ENCODE data around the gene COL19A1. TPM values are rescaled to one million over a fixed set of nuclear protein-coding genes. Genes with fewer than 3 reads are reported as not detected.

The COL19A1 gene
- total and polyA plus RNA-seq, 9 donors: 0.20 to 0.23 TPM; not detected in 7

- H3K27ac ChIP-seq: no peak overlapping the region
- DNase-seq: no peak
- no peaks in the 10 kb centered on the region for H3K4me1 ChIP-seq (ENCODE audit: insufficient read depth)
- WGBS, 3 donors: 13 to 19% (median 14%) methylated on average over 24 of the region's 24 CpGs
- H3K4me3 ChIP-seq: no peak overlapping the region
- H3K9me3 ChIP-seq: no peaks in the 10 kb centered on the region
- no peaks in the 10 kb centered on the region for H3K27me3 ChIP-seq
- intact Hi-C loops (cut with DNase I): no loop called here
- no peak for TF ChIP-seq POLR2A (IDR thresholded peaks at IDR 0.05)
- TF ChIP-seq CTCF (IDR thresholded peaks at IDR 0.05): no peak
- TF ChIP-seq EP300 (IDR thresholded peaks at IDR 0.05): no peak
- H3K36me3 ChIP-seq: no peaks in the 10 kb centered on the region
These were observed 300.0 kb downstream of the COL19A1 start for GRCh38 chr6:70166088-70166958.

- no peak overlapping the region for H3K4me3 ChIP-seq
- no peaks in the 10 kb centered on the region for H3K4me1 ChIP-seq (ENCODE audit: insufficient read depth)
- WGBS, 3 donors: 63 to 73% (median 64%) methylated on average over 5 of the region's 5 CpGs
- H3K9me3 ChIP-seq: no peaks in the 10 kb centered on the region
- no peaks in the 10 kb centered on the region for H3K27me3 ChIP-seq
- no peak overlapping the region for H3K27ac ChIP-seq
- no peak for TF ChIP-seq CTCF (IDR thresholded peaks at IDR 0.05)
- TF ChIP-seq POLR2A (IDR thresholded peaks at IDR 0.05): no peak
- TF ChIP-seq EP300 (IDR thresholded peaks at IDR 0.05): no peak
- no peaks in the 10 kb centered on the region for H3K36me3 ChIP-seq
- intact Hi-C loops (cut with DNase I): no loop called here
- DNase-seq: no peak
These were observed 302.5 kb downstream of the COL19A1 start for GRCh38 chr6:70168681-70169377.

DNA sequence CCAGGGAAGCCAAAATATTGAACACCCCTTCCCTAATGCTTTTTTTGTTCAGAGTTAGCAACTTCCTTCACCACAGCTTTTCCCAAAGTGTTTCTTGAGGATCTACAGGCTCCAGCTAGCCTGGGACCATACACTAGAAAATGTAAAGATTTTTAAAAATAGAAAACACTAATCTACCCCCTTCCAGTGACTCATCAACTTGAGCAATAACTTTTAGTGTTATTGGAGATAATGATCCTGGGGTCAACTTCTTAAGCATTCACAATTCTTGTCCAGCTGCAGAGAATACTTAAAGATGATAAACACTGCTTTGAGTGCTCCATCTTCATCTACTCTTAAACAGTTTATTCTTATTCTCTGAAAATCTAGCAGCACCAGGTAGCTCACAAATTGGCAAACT, 304.9 kb downstream of the COL19A1 start:
- no peak for TF ChIP-seq CTCF (IDR thresholded peaks at IDR 0.05)
- no peak for TF ChIP-seq EP300 (IDR thresholded peaks at IDR 0.05)
- no peak for TF ChIP-seq POLR2A (IDR thresholded peaks at IDR 0.05)
- DNase-seq: no peak
- H3K4me3 ChIP-seq: no peak overlapping the region
- H3K4me1 ChIP-seq (ENCODE audit: insufficient read depth): no peaks in the 10 kb centered on the region
- H3K27me3 ChIP-seq: no peaks in the 10 kb centered on the region
- no peaks in the 10 kb centered on the region for H3K36me3 ChIP-seq
- no peak overlapping the region for H3K27ac ChIP-seq
- intact Hi-C loops (cut with DNase I): no loop called here
- no peaks in the 10 kb centered on the region for H3K9me3 ChIP-seq

GRCh38 chr6:70172252-70172651, 305.9 kb downstream of the COL19A1 start:
- TF ChIP-seq CTCF (IDR thresholded peaks at IDR 0.05) (no peak), EP300 (IDR thresholded peaks at IDR 0.05) (no peak), POLR2A (IDR thresholded peaks at IDR 0.05) (no peak)
- no peak overlapping the region for H3K4me3 ChIP-seq
- DNase-seq: no peak
- no peak overlapping the region for H3K27ac ChIP-seq
- intact Hi-C loops (cut with DNase I): no loop called here
- no peaks in the 10 kb centered on the region for H3K36me3 ChIP-seq
- H3K9me3 ChIP-seq: no peaks in the 10 kb centered on the region
- 24 to 40% (median 26%) methylated on average over 2 of the region's 2 CpGs for WGBS, 3 donors
- H3K27me3 ChIP-seq: no peaks in the 10 kb centered on the region
- H3K4me1 ChIP-seq (ENCODE audit: insufficient read depth): no peaks in the 10 kb centered on the region

All from ovary (tissue), 9 donors.